CD14-positive monocyte (primary cell): Measurements from ENCODE around the gene ST3GAL3. TPM values are rescaled to one million over a fixed set of nuclear protein-coding genes. Genes with fewer than 3 reads are reported as not detected.

Source experiments
- DNase-seq, 3 donors: peaks; one replicate each; pipeline ENCODE4 v3.0.0-alpha.2; 2011 to 2022
- H2AFZ ChIP-seq: 2 replicates; pipeline ENCODE4 v1.6.0; 2012; ENCODE audit warnings: mild to moderate bottlenecking, low read depth, low read length, inconsistent platforms; ENCODE audit not compliant: insufficient read depth, poor library complexity, severe bottlenecking
- H3K27ac ChIP-seq, 2 donors: 1 replicate in 1 of 2; 2 replicates in 1 of 2; pipeline ENCODE4 v1.5.1; 2012 to 2013; ENCODE audit warnings: low read length in 2 of 2, control low read depth in 1 of 2, inconsistent platforms in 1 of 2, low read depth in 1 of 2, mild to moderate bottlenecking in 1 of 2
- H3K27me3 ChIP-seq, 2 donors: one replicate each; pipeline versions ENCODE4 v1.6.0 to v1.6.1; 2011 to 2013; ENCODE audit warnings: low read length in 2 of 2; ENCODE audit not compliant: control insufficient read depth in 2 of 2, insufficient read depth in 2 of 2
- H3K36me3 ChIP-seq, 2 donors: replicated peaks in 1 of 2; 1 replicate in 1 of 2; 2 replicates in 1 of 2; pipeline versions ENCODE4 v1.5.1 to v1.6.1; 2012 to 2013; ENCODE audit warnings: low read length in 2 of 2, control low read depth in 1 of 2, inconsistent platforms in 1 of 2, mild to moderate bottlenecking in 1 of 2; ENCODE audit not compliant: insufficient read depth in 2 of 2, control insufficient read depth in 1 of 2
- H3K4me1 ChIP-seq, 2 donors: 1 replicate in 1 of 2; 2 replicates in 1 of 2; pipeline versions ENCODE4 v1.5.1 to v1.6.1; 2012 to 2013; ENCODE audit warnings: low read length in 2 of 2, control low read depth in 1 of 2, inconsistent platforms in 1 of 2, mild to moderate bottlenecking in 1 of 2, moderate library complexity in 1 of 2; ENCODE audit not compliant: insufficient read depth in 2 of 2, control insufficient read depth in 1 of 2
- H3K4me2 ChIP-seq: replicated peaks from 2 replicates; pipeline ENCODE3; 2012; ENCODE audit warnings: low read length, moderate library complexity, mild to moderate bottlenecking; ENCODE audit not compliant: poor library complexity, severe bottlenecking; ENCODE audit errors: extremely low read depth
- H3K4me3 ChIP-seq, 3 experiments: fragments of 200-600 bp in 1 of 3; sonication (generic) in 1 of 3; replicated peaks in 1 of 3; 1 replicate in 2 of 3; 2 replicates in 1 of 3; pipeline ENCODE4 v1.5.1; 2011 to 2013; ENCODE audit warnings: low read length in 3 of 3, mild to moderate bottlenecking in 3 of 3, control low read depth in 2 of 3, low read depth in 2 of 3, inconsistent platforms in 1 of 3, moderate library complexity in 1 of 3
- H3K79me2 ChIP-seq: 2 replicates; pipeline ENCODE4 v1.6.0; 2012; ENCODE audit warnings: mild to moderate bottlenecking, control low read depth, inconsistent platforms, low read length, moderate library complexity; ENCODE audit not compliant: insufficient read depth
- H3K9ac ChIP-seq: 2 replicates; pipeline ENCODE4 v1.6.0; 2017; ENCODE audit warnings: low read length, mild to moderate bottlenecking; ENCODE audit not compliant: insufficient read depth, poor library complexity, severe bottlenecking
- H3K9me3 ChIP-seq, 2 donors: replicated peaks in 1 of 2; 1 replicate in 1 of 2; 2 replicates in 1 of 2; pipeline versions ENCODE4 v1.5.1 to v1.6.1; 2012 to 2013; ENCODE audit warnings: low read length in 2 of 2, control low read depth in 1 of 2; ENCODE audit not compliant: control insufficient read depth in 1 of 2, insufficient read depth in 1 of 2
- H4K20me1 ChIP-seq: 2 replicates; pipeline ENCODE4 v1.6.0; 2012; ENCODE audit warnings: mild to moderate bottlenecking, low read length, control low read depth, moderate library complexity; ENCODE audit not compliant: insufficient read depth
- H3K27ac Mint-ChIP-seq, 7 donors: one replicate each; pipeline ENCODE4 v1.8.0; 2020; ENCODE audit warnings: mild to moderate bottlenecking in 7 of 7, mixed read lengths in 7 of 7, moderate library complexity in 6 of 7, inconsistent platforms in 2 of 7
- H3K27me3 Mint-ChIP-seq, 3 donors: one replicate each; pipeline ENCODE4 v1.8.0; 2021 to 2022; ENCODE audit warnings: low read depth in 3 of 3, mild to moderate bottlenecking in 3 of 3, mixed read lengths in 3 of 3, moderate library complexity in 3 of 3, inconsistent platforms in 1 of 3
- H3K36me3 Mint-ChIP-seq, 2 donors: one replicate each; pipeline ENCODE4 v1.8.0; 2020; ENCODE audit warnings: mixed read lengths in 2 of 2, inconsistent platforms in 1 of 2, mild to moderate bottlenecking in 1 of 2
- H3K4me1 Mint-ChIP-seq: one replicate; pipeline ENCODE4 v1.8.0; 2020; ENCODE audit warnings: mild to moderate bottlenecking, mixed read lengths
- H3K4me3 Mint-ChIP-seq, 2 donors: one replicate each; pipeline ENCODE4 v1.8.0; 2020; ENCODE audit warnings: mild to moderate bottlenecking in 2 of 2, mixed read lengths in 2 of 2, moderate library complexity in 1 of 2
- H3K9me3 Mint-ChIP-seq, 7 donors: one replicate each; pipeline ENCODE4 v1.8.0; 2020 to 2022; ENCODE audit warnings: mixed read lengths in 7 of 7, mild to moderate bottlenecking in 6 of 7, moderate library complexity in 6 of 7, inconsistent platforms in 2 of 7
- CTCF ChIP-seq: fragments of 200-600 bp; IDR thresholded peaks from one replicate; pipeline ENCODE4 v1.8.0; 2022; ENCODE audit warnings: antibody characterized with exemption, mild to moderate bottlenecking
- WGBS: methylation state at CpG from one replicate; pipeline ENCODE4 v1.1.5; 2013; ENCODE audit warnings: missing lambda C conversion rate; ENCODE audit not compliant: insufficient coverage; 5-methylcytosine and 5-hydroxymethylcytosine counted together
- intact Hi-C, 2 donors: fragments of 100-400 bp; cut with micrococcal nuclease; formaldehyde crosslinking; loops; one replicate each; pipeline versions ENCODE4 v1.15.0 to v1.15.1; 2023
- polyA plus RNA-seq, 3 donors: library from polyadenylated mRNA; depleted of rRNA in 1 of 3; unstranded in 2 of 3; stranded (reverse) in 1 of 3; fragments of 300-500 nt in 2 of 3; fragments of >200 nt in 1 of 3; fragmentation: Illumina TruSeq in 2 of 3; gene quantifications; 1 replicate in 2 of 3; 2 replicates in 1 of 3; pipeline ENCODE4 v1.2.3, GENCODE V29; 2012 to 2021

The ST3GAL3 gene
- polyA plus RNA-seq, 3 donors, result 1.6 to 4.5 (median 2.1) TPM

DNA sequence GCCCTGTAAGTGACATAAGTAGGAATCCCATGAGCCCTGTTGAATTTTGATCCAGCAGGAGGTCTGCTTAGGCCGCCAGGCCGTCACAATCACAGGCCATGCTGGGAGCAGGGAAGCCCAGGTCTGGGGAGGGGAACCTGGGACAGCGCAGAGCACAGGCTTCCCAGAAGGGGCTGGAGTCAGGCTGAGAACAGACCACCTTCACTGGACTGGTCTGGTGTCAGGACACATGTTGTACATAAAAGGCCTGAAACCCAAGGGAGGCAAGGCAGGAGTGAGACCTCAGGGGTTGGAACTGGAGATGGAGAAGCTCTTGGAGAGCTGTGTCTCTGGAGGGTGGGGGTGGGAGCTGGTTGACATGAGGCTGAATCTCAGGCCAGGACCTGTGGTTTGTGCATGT is 163.0 kb downstream of the ST3GAL3 start:
- no peaks in the 10 kb centered on the region for H3K9me3 Mint-ChIP-seq
- WGBS, result 96% methylated on average over 3 of the region's 3 CpGs

GRCh38 chr1:43871181-43871910 is 164.0 kb downstream of the ST3GAL3 start:
- H4K20me1 ChIP-seq, result no peaks in the 10 kb centered on the region
- Mint-ChIP-seq H3K9me3 (no peaks in the 10 kb centered on the region), H3K27ac (peak overlapping the region in 1 of 7 donors; percentile 58), H3K27me3 (peaks cover 0 to 1% (median 0%) of the 10 kb centered on the region in 3 donors), H3K4me3 (no peak overlapping the region), H3K36me3 (peaks cover 4 to 8% of the 10 kb centered on the region in 2 donors), H3K4me1 (peaks cover 25% of the 10 kb centered on the region)
- no peaks in the 10 kb centered on the region for H3K79me2 ChIP-seq
- H3K4me2 ChIP-seq, result no peak overlapping the region
- 100% methylated on average over 2 of the region's 3 CpGs for WGBS
- H3K4me1 ChIP-seq, result peaks cover 19 to 26% of the 10 kb centered on the region in 2 donors
- no peak overlapping the region for H3K9ac ChIP-seq
- no peak for TF ChIP-seq CTCF
- no peak overlapping the region for H2AFZ ChIP-seq
- no peak for DNase-seq
- intact Hi-C loops, result loop anchor here in 1 of 2 donors (10.0 kb wide), 1 partner anchor 97 kb away; no protein-coding TSS in a partner anchor
- H3K9me3 ChIP-seq, result no peaks in the 10 kb centered on the region
- H3K36me3 ChIP-seq, result no peaks in the 10 kb centered on the region
- no peak overlapping the region for H3K27ac ChIP-seq
- no peak overlapping the region for H3K4me3 ChIP-seq
- no peaks in the 10 kb centered on the region for H3K27me3 ChIP-seq

More for the DNA sequence above, 163.0 kb downstream of the ST3GAL3 start:
- H3K4me2 ChIP-seq, result no peak overlapping the region
- no peaks in the 10 kb centered on the region for H3K27me3 ChIP-seq
- H3K27me3 Mint-ChIP-seq, result peaks cover 0 to 1% (median 0%) of the 10 kb centered on the region in 3 donors
- H3K27ac Mint-ChIP-seq, result peak overlapping the region; percentile 3 to 80 (median 35)
- no peak overlapping the region for H2AFZ ChIP-seq
- no peak overlapping the region for H3K9ac ChIP-seq
- intact Hi-C loops, result loop anchor here in 1 of 2 donors (10.0 kb wide), 1 partner anchor 96 kb away; no protein-coding TSS in a partner anchor
- H3K4me3 Mint-ChIP-seq, result no peak overlapping the region
- no peak for DNase-seq
- H3K79me2 ChIP-seq, result no peaks in the 10 kb centered on the region
- no peak overlapping the region for H3K4me3 ChIP-seq
- no peaks in the 10 kb centered on the region for H3K36me3 ChIP-seq
- TF ChIP-seq CTCF, result no peak
- H3K27ac ChIP-seq, result no peak overlapping the region
- H3K9me3 ChIP-seq, result no peaks in the 10 kb centered on the region
- H3K4me1 ChIP-seq, result peaks cover 19 to 35% of the 10 kb centered on the region in 2 donors
- peaks cover 4 to 7% of the 10 kb centered on the region in 2 donors for H3K36me3 Mint-ChIP-seq
- H4K20me1 ChIP-seq, result no peaks in the 10 kb centered on the region
- peaks cover 34% of the 10 kb centered on the region for H3K4me1 Mint-ChIP-seq
